Inflammatory macrophage treated with lipopolysaccharide for 4 hours (primary cell): Measurements from ENCODE around the gene PPP2R2D.

Experiments
- DNase-seq: peaks from one replicate; pipeline ENCODE4 v3.0.0-alpha.2; 2020

The PPP2R2D gene

DNA sequence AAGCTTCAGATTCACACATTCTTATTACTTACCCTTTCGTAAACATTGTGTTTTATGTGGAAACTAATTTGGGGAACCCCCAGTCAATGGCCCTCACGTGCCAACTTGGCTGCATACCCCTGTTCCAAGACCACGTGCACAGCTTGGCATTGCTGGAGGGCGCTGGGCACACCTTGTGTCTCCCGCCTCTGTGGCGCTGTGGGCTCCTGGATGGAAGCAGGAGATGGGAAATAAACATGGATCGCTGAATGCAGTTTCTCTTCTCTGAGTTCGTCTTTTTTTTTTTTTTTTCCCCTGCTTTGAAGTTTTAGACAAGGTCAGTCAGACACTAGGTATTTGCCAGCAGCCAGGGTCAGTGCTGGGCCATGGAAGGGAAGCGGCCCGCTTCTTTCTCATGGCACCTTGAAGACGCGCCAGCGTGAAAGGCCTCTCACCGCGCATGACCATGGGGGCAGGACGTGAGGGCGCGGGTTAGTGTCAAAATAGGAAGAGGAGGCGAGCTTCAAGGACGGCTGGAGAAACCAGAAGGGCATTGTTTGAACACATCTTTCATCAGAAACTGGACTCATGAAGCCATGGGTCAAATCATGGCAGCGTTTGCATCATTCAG is 53.7 kb downstream of the PPP2R2D start:
- no peak for DNase-seq

DNA sequence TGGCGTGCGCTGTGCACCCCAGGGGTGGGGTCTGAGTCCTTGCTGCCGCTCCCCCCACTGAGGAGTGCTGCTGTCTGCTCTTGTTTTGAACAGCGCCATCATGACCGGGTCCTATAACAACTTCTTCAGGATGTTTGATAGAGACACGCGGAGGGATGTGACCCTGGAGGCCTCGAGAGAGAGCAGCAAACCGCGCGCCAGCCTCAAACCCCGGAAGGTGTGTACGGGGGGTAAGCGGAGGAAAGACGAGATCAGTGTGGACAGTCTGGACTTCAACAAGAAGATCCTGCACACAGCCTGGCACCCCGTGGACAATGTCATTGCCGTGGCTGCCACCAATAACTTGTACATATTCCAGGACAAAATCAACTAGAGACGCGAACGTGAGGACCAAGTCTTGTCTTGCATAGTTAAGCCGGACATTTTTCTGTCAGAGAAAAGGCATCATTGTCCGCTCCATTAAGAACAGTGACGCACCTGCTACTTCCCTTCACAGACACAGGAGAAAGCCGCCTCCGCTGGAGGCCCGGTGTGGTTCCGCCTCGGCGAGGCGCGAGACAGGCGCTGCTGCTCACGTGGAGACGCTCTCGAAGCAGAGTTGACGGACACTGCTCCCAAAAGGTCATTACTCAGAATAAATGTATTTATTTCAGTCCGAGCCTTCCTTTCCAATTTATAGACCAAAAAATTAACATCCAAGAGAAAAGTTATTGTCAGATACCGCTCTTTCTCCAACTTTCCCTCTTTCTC is 55.0 kb downstream of the PPP2R2D start:
- DNase-seq = no peak

DNA sequence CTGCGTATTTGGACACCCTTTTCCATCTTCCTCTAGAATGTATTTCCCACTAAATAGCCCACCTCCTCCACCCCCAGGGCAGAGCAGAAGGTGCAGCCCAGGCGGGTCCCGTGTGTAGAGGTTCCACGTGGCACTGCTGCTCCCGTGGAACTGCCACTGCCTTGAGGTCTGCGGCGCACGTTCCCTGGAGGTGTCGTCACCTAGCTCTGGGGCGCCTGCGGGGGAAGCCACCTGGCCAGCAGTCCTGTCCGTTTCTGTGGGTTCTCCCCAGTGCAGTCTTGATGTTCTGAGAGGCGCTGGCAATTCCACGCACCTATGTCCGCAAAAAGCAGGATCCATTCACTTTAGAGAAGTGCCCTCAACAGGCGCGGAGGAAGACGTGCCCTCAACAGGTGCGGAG is 59.0 kb downstream of the PPP2R2D start:
- DNase-seq = no peak

DNA sequence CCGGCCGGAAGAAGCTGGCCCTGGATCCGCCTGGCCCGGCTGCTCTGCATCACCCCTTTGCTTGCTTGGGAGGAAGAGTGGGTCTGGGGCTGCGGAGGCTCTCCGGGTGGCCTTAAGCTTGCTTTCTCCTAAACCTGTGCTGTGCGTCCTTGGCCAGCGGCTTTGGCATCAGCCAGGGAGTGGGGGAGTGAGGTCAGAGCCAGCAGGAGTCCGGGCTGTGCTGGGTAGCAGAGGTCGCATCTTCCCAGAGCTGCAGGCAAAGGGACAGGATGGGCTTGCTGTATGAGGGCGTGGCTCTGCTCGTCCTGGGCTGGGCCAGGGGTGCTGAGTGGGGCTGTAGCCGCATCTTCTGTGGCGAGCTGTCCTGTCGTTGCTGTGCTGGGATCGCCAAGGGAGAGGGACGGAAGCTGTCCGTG is 59.8 kb downstream of the PPP2R2D start:
- DNase-seq = no peak

DNA sequence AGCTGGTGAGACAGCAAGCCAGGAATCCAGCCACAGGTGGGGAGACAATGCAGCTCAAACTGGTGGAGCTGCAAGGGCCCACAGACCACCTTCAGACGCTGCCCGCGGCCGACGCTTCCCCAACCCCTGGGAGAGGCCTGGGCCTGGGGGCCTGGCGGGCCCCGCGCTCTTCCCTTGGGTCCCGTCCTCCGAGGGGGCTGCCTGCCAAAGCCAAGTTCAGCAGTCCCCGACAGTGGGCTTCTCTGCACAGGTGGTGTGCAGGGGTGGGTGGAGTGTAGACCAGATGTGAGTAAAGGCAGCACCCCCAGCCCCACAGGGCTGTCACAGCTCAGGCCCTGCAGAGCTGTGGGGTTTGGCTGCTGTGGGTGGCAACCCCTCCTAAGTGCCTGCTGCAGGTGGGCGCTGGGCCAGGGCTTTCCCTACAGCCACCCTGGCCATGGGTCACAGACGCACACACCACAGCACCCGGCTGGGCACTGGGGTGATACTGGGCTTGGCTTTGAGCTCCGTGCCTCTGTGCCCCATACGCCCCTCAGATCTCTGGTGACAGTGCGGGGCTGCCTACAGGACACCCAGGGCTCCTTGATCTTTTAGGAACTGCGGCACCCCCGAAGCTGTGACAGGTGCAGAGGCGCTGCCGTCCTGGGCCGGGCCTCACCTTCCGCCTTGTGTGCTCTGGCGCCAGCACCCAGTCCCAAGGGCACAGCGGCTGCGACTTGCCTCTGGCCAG is 60.4 kb downstream of the PPP2R2D start:
- no peak for DNase-seq

DNA sequence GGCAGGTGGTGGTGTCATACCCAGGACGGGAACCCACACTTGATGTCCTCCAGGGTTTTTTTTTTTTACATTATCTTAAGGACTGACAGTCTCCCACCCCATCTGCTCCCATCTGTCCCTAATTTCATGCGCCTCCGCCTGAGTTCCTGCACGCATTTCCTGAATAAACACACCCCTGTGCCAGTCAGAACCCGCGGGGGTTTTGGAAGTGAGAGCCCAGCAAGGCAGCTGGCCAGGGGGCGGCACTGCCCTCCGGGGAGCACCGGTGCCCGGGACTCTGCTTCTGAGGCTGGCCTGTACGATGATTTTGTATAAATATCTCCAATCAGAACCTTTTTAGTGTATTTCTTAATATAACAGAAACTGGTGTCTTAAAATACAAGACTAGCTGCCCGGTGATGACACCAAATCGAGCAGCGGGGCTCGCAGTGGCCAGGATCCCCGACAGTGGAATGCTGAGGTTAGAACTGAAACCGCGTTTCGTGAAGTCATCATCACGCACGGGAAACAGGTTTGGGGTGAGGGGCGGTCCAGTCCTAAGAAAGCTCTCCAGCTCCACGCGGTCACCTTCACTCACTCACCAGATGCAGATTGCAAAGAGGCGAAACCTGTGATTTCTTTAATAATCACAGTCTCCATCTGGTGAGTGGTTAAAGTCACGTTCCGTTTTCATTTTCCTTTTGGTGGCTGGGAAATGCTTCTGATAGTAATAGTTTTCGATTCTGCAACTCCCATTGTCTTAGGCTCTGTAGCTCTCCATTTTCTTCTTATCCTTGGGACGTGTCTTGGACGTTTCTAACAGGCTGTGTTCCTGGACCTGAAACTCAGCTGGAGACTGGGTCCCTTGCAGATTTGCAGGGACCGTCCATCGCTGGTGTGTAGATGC is 61.2 kb downstream of the PPP2R2D start:
- DNase-seq = no peak

DNA sequence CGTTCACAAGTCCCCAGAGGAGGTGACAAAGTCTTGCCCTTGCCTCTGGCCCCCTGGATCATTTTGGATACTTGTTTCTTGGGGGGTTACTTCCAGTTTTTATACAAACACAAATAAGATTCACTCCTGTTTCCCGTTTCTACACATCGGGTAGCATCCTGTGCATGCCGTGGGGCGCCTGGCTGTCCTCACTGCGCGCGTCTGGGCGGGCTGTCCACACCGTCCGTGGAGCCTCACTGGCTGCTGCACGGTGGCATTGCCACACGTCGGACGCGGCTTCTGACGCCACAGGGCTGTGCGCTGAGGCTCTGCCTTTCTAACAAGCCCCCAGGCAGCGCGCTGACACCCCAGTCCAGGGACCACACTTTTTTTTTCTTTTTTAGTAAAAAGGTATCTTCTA is 62.5 kb downstream of the PPP2R2D start:
- DNase-seq = no peak

DNA sequence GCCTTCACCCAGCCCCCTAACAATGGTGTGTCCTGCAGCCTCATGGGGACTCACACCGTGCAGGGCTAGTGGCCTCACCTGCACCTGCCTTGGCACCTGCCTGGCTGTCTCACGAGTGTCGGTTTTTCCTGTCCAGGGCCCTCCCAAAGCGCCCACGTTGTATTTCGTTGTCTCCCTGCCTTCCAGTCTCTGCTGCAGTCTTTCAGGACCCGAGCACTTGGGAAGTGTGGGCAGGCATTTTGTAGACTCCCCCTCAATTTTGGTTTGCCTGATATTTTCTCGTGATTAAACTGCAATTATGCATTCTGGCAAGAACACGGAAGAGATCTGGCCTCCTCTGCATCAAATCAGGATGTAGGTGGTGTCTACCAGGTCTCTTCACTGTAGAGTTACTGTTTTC is 63.0 kb downstream of the PPP2R2D start:
- DNase-seq = no peak

DNA sequence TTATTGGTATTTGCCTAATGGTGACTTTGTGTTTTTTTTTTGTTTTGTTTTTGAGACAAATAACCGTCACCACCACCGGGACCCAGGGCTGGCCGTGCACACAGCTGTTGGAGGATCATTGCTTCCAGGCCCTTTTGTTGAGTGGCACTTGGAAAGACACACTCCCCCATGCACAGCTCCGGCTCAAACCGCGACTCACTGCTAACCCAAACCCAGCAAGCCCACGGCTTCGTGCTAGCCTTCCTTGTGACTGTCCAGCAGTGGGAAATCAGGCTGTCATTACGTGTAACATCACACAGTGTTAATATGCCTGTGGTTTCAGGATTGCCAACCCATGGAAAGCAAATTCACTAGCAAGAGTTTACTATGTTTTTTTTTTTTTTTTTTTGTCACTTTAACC is 63.5 kb downstream of the PPP2R2D start:
- DNase-seq = no peak

DNA sequence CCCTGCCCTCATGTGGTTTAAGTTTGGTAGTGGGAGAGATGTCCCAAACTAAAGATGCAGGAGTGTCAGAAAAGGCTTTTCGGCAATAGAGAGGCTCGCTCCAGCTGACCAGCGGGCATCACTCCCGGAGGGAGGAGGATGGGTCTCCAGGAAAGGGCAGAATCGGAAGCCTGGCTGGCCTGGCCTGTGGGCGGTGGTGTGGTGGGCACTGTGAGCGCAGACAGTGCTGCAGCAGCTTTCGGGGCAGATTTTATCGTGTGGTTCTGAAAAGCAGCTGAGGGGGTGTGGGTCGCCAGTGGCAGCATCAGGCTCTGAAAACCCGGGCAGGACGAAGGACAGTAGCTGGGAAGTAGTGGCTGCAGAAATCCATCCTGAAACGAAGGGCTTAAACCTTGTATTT is 68.1 kb downstream of the PPP2R2D start:
- no peak for DNase-seq

DNA sequence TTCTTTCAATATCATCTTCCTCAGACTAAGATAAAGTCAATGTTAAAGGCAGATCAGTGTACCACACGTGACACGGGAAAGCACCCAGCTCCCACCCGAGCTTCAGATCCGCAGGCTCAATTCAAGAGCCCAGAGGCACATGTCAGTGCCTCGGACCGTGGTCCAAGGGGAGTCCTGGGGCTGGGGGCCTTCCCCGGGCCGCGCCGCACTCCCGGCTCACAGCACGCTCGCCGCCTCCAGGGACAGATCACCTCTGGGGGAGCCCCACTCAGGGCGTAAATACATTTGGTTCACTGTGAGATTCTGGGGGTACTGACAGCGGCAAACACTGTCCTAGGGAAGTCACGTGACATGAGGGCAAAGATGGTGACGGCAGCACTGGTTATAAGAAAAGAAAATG is 70.1 kb downstream of the PPP2R2D start:
- no peak for DNase-seq

DNA sequence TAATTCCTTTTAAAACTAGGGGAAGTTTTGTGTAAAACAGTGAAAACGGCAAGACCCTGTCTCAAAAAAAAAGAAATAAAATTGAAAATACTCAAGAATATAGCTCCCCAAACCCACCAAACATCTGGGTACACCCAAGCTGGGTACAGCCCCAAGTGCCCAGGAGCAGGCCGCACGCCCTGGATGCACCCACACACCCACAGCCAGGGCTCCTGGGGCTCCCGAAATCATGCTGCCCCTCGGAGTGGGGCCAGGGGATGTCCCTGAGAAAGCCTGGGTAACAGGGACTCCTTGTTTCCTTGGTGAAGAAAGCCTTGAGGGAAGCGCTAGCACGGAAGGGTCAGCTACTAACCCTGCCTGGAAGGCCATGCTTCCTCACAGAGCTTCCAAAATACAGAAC is 70.8 kb downstream of the PPP2R2D start:
- no peak for DNase-seq

DNA sequence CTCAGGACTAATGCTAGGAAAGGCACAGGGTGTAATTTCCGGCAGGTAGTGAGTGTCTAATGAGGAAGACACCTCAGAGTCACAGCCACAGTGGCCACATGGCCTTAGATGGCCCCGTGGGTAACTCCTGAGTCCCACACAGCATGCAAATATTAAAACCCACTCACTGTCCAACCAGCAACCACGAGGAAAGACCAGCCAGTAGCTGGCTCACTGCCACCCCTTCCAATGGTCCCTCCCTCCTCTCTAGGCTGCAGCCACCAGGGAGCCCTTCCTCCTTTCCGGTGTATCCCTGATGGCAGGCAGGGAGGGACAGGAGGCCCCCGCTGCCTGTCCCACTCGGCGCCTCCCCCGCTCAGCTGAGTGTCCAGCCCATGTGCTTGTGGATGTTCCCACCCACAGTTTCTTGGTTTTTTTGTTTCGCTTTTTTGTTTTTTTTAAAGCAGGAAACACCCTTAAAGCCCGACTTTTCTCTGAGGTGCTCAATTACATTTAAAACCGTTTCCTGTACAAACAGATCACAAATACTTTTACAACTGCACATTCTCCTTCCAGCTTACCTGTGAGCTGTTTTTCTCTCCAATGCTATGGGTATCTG is 71.8 kb downstream of the PPP2R2D start:
- peak; percentile 33 for DNase-seq

DNA sequence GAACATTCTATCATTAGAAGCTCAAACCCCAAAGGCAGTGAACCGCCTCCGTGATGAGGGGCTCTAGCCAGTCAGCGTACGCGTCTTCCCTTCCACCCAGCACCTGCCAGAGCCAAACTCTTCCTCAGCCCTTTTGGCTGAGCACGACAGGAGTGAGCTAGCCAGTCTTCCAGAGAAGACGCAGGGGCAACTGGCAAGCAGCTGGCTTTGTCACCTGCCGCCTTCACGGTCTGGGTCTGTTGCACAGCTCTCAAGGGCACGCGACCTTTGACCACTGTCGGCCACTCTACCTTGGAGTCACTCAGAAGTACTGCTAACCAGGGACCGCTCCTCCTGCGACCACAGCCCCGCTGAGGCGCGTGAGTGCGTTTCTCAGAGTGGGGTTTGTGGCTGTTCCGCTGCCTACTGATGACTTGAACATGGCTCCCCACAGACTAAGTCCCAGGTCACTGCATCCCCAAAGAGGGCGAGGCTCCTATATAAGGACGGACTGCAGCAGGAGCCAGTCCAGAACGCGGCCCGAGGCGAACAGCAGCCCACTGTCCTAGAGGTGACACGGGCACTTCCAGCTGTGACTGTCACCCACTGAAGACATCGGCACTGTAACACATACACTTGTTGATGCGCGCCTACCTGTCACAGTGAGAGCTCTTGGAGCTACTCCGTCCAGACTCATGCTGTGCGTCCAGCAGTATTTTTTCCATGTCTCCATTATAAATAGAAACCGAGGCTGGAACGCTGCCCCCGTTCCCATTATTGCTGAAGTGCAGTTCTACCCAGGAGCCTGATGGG is 72.5 kb downstream of the PPP2R2D start:
- no peak for DNase-seq

DNA sequence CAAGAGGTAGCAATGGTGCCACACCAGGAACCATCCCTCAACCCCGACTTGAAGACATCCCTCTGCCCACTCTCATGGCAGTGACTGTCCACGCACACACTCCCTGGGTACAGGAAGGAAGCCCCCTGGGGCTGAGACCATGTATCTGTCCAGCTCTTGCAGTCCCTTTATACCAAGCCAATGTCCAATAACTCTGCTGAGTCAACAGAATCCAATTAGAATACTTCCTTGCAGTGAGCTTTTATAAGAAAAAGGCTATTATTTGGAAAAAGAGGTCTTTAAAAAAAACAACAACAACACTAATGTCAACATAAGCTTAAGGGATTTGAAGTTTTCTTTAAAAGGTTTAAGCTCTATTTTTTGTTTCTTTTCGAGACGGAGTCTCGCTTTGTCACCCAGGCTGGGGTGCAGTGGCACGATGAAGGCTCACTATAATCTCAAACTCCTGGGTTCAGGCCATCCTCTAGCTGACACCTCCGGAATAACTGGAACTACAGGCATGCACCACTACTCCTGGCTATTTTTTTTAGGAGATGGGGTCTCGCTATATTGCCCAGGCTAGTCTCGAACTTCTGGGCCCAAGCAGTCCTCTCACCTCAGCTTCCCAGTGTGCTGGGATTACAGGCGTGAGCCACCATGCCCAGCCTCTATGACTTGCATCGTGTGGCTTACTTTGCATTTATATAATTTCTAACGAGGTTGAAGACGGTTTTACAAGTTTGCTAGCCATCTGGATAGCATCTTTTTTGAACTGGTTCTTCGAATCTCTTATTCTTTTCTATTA is 73.4 kb downstream of the PPP2R2D start:
- DNase-seq = no peak

DNA sequence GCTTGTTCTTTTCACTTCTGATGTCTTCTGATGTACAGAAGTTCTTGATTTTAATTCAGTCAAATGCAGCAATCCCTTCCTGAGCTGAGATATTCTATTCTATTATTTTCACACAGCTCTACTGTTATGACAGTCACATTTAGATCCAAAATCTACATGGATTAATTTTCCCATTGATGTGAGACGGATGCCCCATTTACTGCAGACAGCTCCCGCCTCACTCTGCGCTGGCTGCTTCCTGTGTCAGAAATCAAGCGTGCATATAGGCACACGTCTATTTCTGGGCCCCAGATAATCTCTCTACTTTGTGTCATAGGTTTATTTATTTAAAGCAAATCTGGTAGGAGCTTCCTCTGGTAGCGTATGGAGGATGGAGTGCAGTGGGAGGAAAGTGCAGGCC is 74.2 kb downstream of the PPP2R2D start:
- no peak for DNase-seq

DNA sequence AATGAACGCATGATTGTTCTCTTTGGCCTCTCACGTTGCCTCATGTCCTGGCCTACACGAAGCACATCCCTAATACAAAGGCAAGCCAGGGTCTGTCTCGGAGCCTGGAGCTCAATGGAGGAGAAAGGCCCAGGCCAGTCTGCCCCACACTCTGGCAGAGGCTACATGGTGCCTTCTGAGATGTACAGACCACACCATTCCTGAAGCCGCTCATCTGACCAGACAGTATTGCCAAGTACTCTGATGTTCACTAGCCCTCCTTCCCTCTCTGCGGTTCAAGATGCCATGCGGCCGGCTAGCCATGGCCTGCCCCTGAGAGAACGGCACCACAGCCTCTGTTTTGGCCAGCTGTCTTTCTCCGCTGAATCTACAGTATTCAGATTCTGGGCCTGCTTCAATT is 75.0 kb downstream of the PPP2R2D start:
- no peak for DNase-seq

DNA sequence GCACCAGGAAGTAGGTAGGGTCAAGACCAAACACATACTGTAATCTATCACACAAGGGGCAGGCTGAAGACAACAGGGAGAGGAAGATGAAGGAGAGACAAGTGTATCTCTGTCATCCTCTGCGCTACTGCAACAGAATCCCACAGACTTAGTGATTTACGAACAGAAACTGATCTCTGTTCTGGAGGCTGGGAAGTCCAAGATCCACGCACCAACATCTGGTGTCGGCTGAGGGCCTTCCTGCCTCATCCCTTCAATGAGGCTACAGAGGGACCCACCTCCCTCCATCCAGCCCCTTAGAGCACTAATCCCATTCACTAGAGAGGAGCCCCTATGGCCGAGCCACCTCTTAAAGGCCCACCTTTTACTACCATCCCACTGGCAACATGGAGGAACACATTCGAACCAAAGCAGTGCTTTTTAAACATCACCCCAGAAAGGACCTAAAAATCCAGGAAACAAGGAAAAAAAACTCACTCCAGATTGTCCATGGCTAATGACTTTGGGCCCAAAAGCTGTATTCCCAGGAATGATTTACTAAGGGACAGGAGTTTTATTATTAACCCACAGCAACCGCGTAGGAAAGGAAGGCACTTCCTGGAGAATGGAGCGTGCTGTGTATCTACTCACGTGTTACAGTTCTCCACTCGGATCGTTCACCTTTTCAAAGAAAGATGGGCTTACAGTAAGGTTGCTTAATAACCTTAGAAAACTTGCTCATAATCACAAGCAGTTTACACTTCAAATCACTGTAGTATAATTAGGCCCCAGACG is 76.7 kb downstream of the PPP2R2D start:
- no peak for DNase-seq

DNA sequence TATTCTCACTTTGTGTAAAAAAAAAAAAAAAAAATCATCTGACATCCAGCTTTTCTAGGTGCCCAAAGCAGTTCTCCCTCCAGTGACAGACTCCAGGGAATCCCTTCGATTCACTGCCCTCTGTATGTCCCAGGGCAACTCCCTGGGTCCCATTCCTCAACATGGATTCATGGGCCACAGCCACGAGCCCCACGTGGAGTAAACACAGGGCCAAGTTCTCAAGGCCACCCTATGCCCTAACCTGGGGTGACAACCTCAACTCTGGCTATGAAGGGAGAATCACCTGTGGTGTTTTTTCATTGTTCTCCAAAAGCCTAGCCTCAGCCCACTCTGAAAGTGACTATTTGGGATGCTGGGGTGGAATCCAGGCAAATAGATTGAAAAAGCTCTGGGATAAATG is 77.6 kb downstream of the PPP2R2D start:
- no peak for DNase-seq

DNA sequence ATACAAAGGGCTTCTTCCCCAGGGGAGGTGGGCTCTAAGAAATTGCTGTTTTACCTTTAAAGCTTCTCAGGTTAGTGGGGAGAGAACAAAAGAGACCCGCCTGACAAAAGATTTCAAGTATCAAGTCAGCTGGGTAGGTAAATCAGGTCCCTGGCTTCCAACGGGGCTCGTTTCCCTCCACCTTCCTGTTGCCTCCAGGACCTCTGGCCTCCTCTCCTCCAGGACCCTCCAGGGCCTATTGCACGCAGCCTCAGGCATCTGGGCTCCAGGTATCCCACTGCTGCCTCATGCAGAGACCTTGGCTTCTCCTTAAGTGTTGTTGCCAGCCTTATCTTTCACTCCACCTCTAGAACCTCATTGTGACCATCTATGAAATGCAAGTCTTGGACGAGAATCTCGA is 78.0 kb downstream of the PPP2R2D start:
- no peak for DNase-seq
